Endothelial cell (in vitro differentiated cells): ENCODE results near the gene DNAH3. TPM values are rescaled to one million over a fixed set of nuclear protein-coding genes. Genes with fewer than 3 reads are reported as not detected.

Experiments
- DNase-seq: peaks from one replicate; pipeline ENCODE4 v3.0.0; 2021; ENCODE audit warnings: low spot score
- H3K27ac Mint-ChIP-seq: one replicate; pipeline ENCODE4 v1.8.0; 2021; ENCODE audit warnings: mixed read lengths, inconsistent platforms; ENCODE audit not compliant: unreplicated experiment
- H3K27me3 Mint-ChIP-seq: one replicate; pipeline ENCODE4 v1.8.0; 2021; ENCODE audit warnings: mild to moderate bottlenecking, moderate library complexity, mixed read lengths, inconsistent platforms; ENCODE audit not compliant: unreplicated experiment
- H3K36me3 Mint-ChIP-seq: one replicate; pipeline ENCODE4 v1.8.0; 2021; ENCODE audit warnings: mild to moderate bottlenecking, low read depth, mixed read lengths, inconsistent platforms; ENCODE audit not compliant: unreplicated experiment
- H3K4me1 Mint-ChIP-seq: one replicate; pipeline ENCODE4 v1.8.0; 2021; ENCODE audit warnings: mild to moderate bottlenecking, mixed read lengths, inconsistent platforms; ENCODE audit not compliant: unreplicated experiment
- H3K4me3 Mint-ChIP-seq: one replicate; pipeline ENCODE4 v1.8.0; 2021; ENCODE audit warnings: mild to moderate bottlenecking, mixed read lengths, inconsistent platforms; ENCODE audit not compliant: unreplicated experiment
- H3K9me3 Mint-ChIP-seq: one replicate; pipeline ENCODE4 v1.8.0; 2021; ENCODE audit warnings: mixed read lengths, inconsistent platforms; ENCODE audit not compliant: unreplicated experiment
- CTCF ChIP-seq: fragments of 200-600 bp; sonication (generic); IDR thresholded peaks from one replicate; pipeline ENCODE4 v1.5.0; 2021; ENCODE audit warnings: antibody characterized with exemption; ENCODE audit not compliant: unreplicated experiment
- total RNA-seq: library from RNA; stranded (reverse); fragmentation: NEBNext Ultra II Directional; extraction: Animal tissue kit (Norgen Biotek cat#: 25700); gene quantifications from one replicate; pipeline ENCODE4 v1.2.1, GENCODE V29; 2021; ENCODE audit not compliant: unreplicated experiment

The DNAH3 gene
- total RNA-seq, 1 donor from 2014 or later = 0.05 TPM

DNA sequence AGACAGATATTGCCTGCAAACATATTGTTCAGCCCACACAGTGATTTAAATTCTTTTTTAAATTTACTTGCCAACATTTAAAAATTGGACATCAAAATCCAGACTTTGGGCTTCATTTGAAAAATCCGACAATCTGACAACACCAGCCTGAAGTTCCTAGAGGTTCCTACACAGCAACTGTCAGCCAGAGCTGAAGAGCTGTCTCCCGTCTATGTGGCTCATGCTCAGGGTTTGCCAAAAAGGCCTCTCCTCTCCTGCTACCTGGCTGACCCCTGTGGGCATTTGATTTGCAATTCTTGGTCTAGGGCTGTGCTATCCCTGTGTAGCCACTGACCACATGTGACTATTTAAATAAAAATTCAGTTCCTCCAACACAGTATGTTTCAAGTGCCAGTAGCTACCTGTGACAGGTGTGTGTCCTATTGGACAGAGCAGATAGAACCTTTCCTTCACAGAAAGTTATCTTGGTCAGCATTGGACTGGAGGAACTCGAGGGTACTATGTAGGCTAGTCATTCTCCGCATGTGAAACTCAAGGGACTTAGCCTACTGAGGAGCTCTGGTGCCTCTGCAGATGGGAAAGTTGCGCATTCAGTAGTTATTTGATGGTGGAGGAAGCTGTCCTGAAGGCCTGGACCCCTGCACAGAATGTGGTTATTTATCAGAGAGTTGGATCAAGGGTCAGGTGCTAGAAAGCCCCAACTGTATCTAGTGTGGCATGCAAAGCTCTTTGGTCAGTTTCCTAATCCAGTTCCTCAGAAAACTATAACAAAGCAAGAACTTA, 247.3 kb downstream of the DNAH3 start:
- H3K27ac Mint-ChIP-seq = no peak overlapping the region
- no peaks in the 10 kb centered on the region for H3K9me3 Mint-ChIP-seq
- peak overlapping the region; percentile 48 for H3K4me3 Mint-ChIP-seq

GRCh38 chr16:20902426-20902825, 248.2 kb downstream of the DNAH3 start:
- H3K27ac Mint-ChIP-seq = peak overlapping the region; percentile 98
- no peaks in the 10 kb centered on the region for H3K9me3 Mint-ChIP-seq
- H3K4me1 Mint-ChIP-seq = peaks cover 71% of the 10 kb centered on the region
- TF ChIP-seq CTCF = no peak
- no peak for DNase-seq
- peaks cover 8% of the 10 kb centered on the region for H3K27me3 Mint-ChIP-seq
- peak overlapping the region; percentile 94 for H3K4me3 Mint-ChIP-seq
- no peaks in the 10 kb centered on the region for H3K36me3 Mint-ChIP-seq

More for the DNA sequence above, 247.3 kb downstream of the DNAH3 start:
- TF ChIP-seq CTCF = no peak
- no peak for DNase-seq
- Mint-ChIP-seq H3K36me3 (peaks cover 5% of the 10 kb centered on the region), H3K27me3 (peaks cover 8% of the 10 kb centered on the region), H3K4me1 (peaks cover 63% of the 10 kb centered on the region)

DNA sequence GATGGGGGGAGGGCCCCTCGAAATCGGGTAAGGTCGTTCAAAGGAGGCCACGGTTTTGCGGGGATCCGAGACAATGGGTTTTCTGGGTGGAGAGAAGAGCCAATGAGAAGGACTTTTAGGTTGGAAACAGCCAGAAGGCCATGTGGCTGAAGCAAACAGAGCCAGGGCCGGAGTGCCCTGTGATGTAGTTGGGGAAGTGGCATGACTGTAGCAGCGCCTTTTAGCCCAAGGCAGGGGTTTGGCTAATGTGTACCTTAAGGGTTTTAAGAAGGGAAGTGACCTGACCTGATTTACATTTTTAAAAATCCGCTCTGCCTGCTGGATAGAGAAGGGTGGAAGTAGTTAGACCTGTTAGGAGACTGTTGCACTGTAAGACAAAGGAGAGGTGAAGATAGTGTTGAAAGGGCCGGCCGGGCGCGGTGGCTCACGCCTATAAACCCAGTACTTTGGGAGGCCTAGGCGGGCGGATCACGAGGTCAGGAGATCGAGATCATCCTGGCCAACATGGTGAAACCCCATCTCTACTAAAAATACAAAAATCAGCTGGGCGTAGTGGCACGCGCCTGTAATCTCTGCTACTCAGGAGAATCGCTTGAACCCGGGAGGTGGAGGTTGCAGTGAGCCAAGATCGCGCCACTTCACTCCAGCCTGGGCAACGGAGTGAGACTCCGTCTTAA, 249.1 kb downstream of the DNAH3 start:
- Mint-ChIP-seq H3K36me3 (no peaks in the 10 kb centered on the region), H3K4me3 (peak overlapping the region; percentile 94), H3K27me3 (peaks cover 8% of the 10 kb centered on the region), H3K9me3 (no peaks in the 10 kb centered on the region), H3K4me1 (peaks cover 76% of the 10 kb centered on the region), H3K27ac (peak overlapping the region; percentile 98)
- DNase-seq = peak; percentile 39
- no peak for TF ChIP-seq CTCF

- peak overlapping the region; percentile 98 for H3K27ac Mint-ChIP-seq
- H3K36me3 Mint-ChIP-seq = no peaks in the 10 kb centered on the region
- H3K4me1 Mint-ChIP-seq = peaks cover 72% of the 10 kb centered on the region
- no peak for DNase-seq
- H3K4me3 Mint-ChIP-seq = peak overlapping the region; percentile 94
- H3K27me3 Mint-ChIP-seq = peaks cover 8% of the 10 kb centered on the region
- TF ChIP-seq CTCF = no peak
- H3K9me3 Mint-ChIP-seq = no peaks in the 10 kb centered on the region
These were observed 249.6 kb downstream of the DNAH3 start for GRCh38 chr16:20901068-20901435.
